GM12872 (cell line): ENCODE data around the gene JAG1.

Experiments used
- TF ChIP-seq, protein P1 (sequence below): IDR thresholded peaks from 3 replicates; pipeline ENCODE4 v1.5.1; 2011; ENCODE audit warnings: low read depth, mild to moderate bottlenecking, low read length, moderate library complexity; ENCODE audit not compliant: insufficient read depth

Gene JAG1

GRCh38 chr20:10634683-10635411 lies 39.0 kb downstream of the JAG1 start:
- TF ChIP-seq, protein P1, sequence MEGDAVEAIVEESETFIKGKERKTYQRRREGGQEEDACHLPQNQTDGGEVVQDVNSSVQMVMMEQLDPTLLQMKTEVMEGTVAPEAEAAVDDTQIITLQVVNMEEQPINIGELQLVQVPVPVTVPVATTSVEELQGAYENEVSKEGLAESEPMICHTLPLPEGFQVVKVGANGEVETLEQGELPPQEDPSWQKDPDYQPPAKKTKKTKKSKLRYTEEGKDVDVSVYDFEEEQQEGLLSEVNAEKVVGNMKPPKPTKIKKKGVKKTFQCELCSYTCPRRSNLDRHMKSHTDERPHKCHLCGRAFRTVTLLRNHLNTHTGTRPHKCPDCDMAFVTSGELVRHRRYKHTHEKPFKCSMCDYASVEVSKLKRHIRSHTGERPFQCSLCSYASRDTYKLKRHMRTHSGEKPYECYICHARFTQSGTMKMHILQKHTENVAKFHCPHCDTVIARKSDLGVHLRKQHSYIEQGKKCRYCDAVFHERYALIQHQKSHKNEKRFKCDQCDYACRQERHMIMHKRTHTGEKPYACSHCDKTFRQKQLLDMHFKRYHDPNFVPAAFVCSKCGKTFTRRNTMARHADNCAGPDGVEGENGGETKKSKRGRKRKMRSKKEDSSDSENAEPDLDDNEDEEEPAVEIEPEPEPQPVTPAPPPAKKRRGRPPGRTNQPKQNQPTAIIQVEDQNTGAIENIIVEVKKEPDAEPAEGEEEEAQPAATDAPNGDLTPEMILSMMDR, result no peak

DNA sequence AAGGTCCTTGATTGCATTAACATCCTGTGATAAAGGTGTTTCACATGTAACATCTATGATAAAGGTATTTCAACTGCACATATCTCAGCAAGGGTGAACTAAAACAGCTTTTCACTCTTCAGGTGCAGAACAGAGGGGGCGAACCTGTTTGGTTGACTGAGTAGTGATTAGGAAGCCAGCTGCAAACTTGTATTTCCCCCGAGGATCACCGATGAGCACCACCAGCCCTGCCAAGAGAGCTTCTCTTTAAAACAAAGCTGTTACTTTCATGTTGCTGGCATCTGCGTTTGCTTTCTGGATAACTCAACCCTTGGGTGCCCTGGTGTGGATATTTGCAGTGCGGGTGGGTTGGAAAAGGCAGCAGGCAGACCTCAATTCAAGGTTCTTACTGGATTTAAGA lies 39.6 kb downstream of the JAG1 start:
- TF ChIP-seq, protein P1, result no peak

DNA sequence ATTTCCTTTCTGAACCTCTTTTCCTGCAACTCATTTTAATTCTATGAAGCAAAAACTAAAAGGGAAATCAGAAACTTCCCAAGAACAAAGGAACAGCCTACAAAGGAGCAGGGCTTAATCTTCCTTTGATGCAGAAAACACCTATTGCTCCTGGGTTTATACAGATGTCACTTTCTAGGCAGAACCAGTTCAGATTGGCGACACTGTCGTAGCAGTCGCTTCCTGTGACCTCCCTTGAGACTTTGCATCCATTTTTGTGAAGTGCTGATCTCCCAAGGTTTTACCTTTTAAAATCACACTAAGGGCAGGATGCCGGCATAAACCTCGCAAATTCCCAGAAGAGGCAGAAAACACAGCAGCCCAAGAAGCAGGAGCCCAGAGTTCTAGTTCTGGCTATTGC lies 40.1 kb downstream of the JAG1 start:
- TF ChIP-seq, protein P1, result no peak

GRCh38 chr20:10632721-10633509 lies 40.9 kb downstream of the JAG1 start:
- TF ChIP-seq, protein P1, result no peak

- TF ChIP-seq, protein P1, result no peak
Measured at GRCh38 chr20:10631126-10631525, 42.7 kb downstream of the JAG1 start.

DNA sequence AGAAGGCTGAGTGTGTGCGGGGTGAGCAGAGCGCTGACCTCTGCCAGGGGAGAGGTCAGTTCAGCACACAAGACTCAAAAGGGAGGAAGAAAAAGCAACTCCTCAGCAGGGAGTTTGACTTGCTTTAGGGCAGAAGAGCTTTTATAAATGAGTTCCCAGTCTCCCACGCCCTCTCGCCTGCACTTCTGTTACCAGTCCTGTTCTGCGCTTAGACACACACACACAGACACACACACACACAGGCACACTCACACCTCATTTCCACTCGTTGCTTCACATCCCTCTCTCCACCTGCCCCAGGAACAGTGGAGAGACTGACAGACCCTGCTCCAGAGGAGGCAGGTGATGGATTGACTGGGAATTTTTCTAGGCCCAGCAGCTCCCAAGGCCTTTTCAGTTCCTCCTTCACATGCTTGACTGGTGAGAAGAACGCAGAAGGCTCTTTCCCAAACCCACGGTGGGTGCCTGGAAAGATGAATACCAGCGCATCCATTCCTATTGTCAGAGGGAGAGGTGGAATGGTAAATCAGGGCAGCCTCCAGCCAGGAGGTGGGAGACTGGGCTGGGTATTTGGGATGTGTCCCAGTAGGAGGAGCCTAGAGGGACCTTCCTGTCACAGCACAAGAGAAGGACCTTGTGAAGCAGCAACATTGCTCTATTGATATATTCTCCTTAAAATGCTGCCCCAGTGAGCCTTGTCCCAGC lies 43.7 kb downstream of the JAG1 start:
- TF ChIP-seq, protein P1, result no peak

- TF ChIP-seq, protein P1, result no peak
Measured at GRCh38 chr20:10626896-10627295, 46.9 kb downstream of the JAG1 start.
